ENCODE measurements around the gene CUX1.

The CUX1 gene

GRCh38 chr7:102064361-102065025, 247.1 kb downstream of the CUX1 start:
- Histone ChIP-seq H3K27me3 (no peaks in the 10 kb centered on the region), H3K9me3 (no peaks in the 10 kb centered on the region), H3K36me3 (no peaks in the 10 kb centered on the region; the same call in 1 of the 2 replicates), H3K4me1 (peaks cover 9% of the 10 kb centered on the region), H3K4me3 (ENCODE audit: low read depth, low read length) (no peak overlapping the region)
- peak; percentile 73 for DNase-seq
- no peak for TF ChIP-seq CTCF (IDR thresholded peaks at IDR 0.05; ENCODE audit: low read depth, low read length)

- Histone ChIP-seq H3K4me1 (peaks cover 9% of the 10 kb centered on the region), H3K9me3 (no peaks in the 10 kb centered on the region), H3K4me3 (ENCODE audit: low read depth, low read length) (no peak overlapping the region), H3K36me3 (no peaks in the 10 kb centered on the region; the same call in 1 of the 2 replicates), H3K27me3 (no peaks in the 10 kb centered on the region)
- TF ChIP-seq CTCF (IDR thresholded peaks at IDR 0.05; ENCODE audit: low read depth, low read length) = no peak
- DNase-seq = no peak
Observed at GRCh38 chr7:102065226-102065625, 247.8 kb downstream of the CUX1 start.

GRCh38 chr7:102066476-102066875, 249.1 kb downstream of the CUX1 start:
- H3K4me3 ChIP-seq (ENCODE audit: low read depth, low read length) = no peak overlapping the region
- no peaks in the 10 kb centered on the region for H3K9me3 ChIP-seq
- no peak for DNase-seq
- H3K4me1 ChIP-seq = peaks cover 9% of the 10 kb centered on the region
- no peak for TF ChIP-seq CTCF (IDR thresholded peaks at IDR 0.05; ENCODE audit: low read depth, low read length)
- H3K27me3 ChIP-seq = no peaks in the 10 kb centered on the region
- H3K36me3 ChIP-seq = peaks cover 4% of the 10 kb centered on the region

- Histone ChIP-seq H3K9me3 (no peaks in the 10 kb centered on the region), H3K4me1 (peaks cover 5% of the 10 kb centered on the region), H3K36me3 (peaks cover 4% of the 10 kb centered on the region), H3K4me3 (ENCODE audit: low read depth, low read length) (no peak overlapping the region), H3K27me3 (no peaks in the 10 kb centered on the region)
- no peak for TF ChIP-seq CTCF (IDR thresholded peaks at IDR 0.05; ENCODE audit: low read depth, low read length)
- no peak for DNase-seq
Observed at GRCh38 chr7:102068846-102069245, 251.4 kb downstream of the CUX1 start.

- Histone ChIP-seq H3K4me1 (no peaks in the 10 kb centered on the region; the same call in 1 of the 2 replicates), H3K9me3 (no peaks in the 10 kb centered on the region), H3K4me3 (ENCODE audit: low read depth, low read length) (no peak overlapping the region), H3K36me3 (peaks cover 4% of the 10 kb centered on the region), H3K27me3 (no peaks in the 10 kb centered on the region)
- peak; percentile 18; the same call in 1 of the 2 replicates for TF ChIP-seq CTCF (IDR thresholded peaks at IDR 0.05; ENCODE audit: low read depth, low read length)
- DNase-seq = no peak
Observed at GRCh38 chr7:102069931-102070629, 252.7 kb downstream of the CUX1 start.

GRCh38 chr7:102072003-102072402, 254.6 kb downstream of the CUX1 start:
- H3K4me3 ChIP-seq (ENCODE audit: low read depth, low read length) = no peak overlapping the region
- peaks cover 4% of the 10 kb centered on the region; the same call in 1 of the 2 replicates for H3K36me3 ChIP-seq
- H3K9me3 ChIP-seq = no peaks in the 10 kb centered on the region
- no peaks in the 10 kb centered on the region for H3K4me1 ChIP-seq
- H3K27me3 ChIP-seq = no peaks in the 10 kb centered on the region
- DNase-seq = no peak
- no peak for TF ChIP-seq CTCF (IDR thresholded peaks at IDR 0.05; ENCODE audit: low read depth, low read length)

All from BE2C (cell line).